Ovary (tissue), 3 donors: ENCODE data around the gene SORCS2.

Experiments used
- POLR2A ChIP-seq: fragments of 450-650 bp; IDR thresholded peaks from one replicate; pipeline ENCODE4 v1.6.1; 2017; ENCODE audit warnings: antibody characterized with exemption, mild to moderate bottlenecking, moderate library complexity
- TF ChIP-seq, protein P1 (sequence below), 3 donors: fragments of 450-650 bp in 2 of 3; fragments of 200-600 bp in 1 of 3; IDR thresholded peaks; one replicate each; pipeline versions ENCODE4 v1.5.1 to v1.8.0; 2016 to 2022; ENCODE audit warnings: antibody characterized with exemption in 3 of 3, mild to moderate bottlenecking in 1 of 3
- donor health status: DM: no; HTN: no; CAD: no.

DNA sequence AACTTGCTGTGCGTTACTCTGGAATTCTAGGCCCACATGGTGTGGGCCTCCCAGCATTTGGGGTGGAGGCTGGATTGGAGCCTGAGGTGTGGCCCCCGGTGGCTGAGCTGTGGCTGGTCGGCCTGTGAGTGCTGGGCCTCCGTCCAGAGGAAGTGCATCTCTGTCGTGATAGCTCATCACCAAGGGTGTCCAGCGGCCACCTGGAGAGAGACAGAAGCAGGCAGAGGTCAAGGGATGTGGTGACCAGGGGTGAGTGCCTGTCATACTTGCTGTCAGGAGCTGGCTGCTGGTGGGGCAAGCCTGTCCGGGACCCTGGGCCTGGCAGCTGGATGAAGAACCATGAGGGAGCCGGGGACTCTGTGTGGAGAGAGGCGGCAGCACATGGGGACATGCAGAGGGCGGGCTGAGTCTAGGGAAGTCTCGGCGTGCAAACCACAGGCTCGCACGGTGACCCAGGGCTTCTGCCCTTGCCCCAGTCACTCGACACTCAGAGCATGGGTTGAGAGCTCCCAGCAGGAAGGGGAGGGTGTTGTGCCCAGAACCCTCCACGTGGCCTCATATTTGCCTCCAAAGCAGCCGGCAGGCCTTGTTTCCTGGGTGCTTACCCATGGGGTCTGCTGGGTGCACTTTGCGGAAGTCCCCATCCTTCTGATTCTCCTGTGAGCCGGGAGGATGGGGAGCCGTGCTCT, 6.2 kb downstream of the SORCS2 start:
- TF ChIP-seq, protein P1, sequence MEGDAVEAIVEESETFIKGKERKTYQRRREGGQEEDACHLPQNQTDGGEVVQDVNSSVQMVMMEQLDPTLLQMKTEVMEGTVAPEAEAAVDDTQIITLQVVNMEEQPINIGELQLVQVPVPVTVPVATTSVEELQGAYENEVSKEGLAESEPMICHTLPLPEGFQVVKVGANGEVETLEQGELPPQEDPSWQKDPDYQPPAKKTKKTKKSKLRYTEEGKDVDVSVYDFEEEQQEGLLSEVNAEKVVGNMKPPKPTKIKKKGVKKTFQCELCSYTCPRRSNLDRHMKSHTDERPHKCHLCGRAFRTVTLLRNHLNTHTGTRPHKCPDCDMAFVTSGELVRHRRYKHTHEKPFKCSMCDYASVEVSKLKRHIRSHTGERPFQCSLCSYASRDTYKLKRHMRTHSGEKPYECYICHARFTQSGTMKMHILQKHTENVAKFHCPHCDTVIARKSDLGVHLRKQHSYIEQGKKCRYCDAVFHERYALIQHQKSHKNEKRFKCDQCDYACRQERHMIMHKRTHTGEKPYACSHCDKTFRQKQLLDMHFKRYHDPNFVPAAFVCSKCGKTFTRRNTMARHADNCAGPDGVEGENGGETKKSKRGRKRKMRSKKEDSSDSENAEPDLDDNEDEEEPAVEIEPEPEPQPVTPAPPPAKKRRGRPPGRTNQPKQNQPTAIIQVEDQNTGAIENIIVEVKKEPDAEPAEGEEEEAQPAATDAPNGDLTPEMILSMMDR (IDR thresholded peaks at IDR 0.05) = no peak
- TF ChIP-seq POLR2A = no peak
